Measurements from ENCODE around the gene KCND2. TPM values are rescaled to one million over a fixed set of nuclear protein-coding genes. Genes with fewer than 3 reads are reported as not detected.

KCND2 gene
- polyA plus RNA-seq, 3 donors: not detected

GRCh38 chr7:120716307-120716706 lies 443.3 kb downstream of the KCND2 start:
- Mint-ChIP-seq H3K27me3 (ENCODE audit: low read depth in 3 of 3) (peaks cover 3 to 13% (median 7%) of the 10 kb centered on the region in 3 donors), H3K4me1 (no peaks in the 10 kb centered on the region), H3K4me3 (no peak overlapping the region), H3K9me3 (no peaks in the 10 kb centered on the region), H3K36me3 (no peaks in the 10 kb centered on the region), H3K27ac (no peak overlapping the region)
- no peaks in the 10 kb centered on the region for H3K79me2 ChIP-seq (ENCODE audit: insufficient read depth, low read length)
- TF ChIP-seq, protein P1, sequence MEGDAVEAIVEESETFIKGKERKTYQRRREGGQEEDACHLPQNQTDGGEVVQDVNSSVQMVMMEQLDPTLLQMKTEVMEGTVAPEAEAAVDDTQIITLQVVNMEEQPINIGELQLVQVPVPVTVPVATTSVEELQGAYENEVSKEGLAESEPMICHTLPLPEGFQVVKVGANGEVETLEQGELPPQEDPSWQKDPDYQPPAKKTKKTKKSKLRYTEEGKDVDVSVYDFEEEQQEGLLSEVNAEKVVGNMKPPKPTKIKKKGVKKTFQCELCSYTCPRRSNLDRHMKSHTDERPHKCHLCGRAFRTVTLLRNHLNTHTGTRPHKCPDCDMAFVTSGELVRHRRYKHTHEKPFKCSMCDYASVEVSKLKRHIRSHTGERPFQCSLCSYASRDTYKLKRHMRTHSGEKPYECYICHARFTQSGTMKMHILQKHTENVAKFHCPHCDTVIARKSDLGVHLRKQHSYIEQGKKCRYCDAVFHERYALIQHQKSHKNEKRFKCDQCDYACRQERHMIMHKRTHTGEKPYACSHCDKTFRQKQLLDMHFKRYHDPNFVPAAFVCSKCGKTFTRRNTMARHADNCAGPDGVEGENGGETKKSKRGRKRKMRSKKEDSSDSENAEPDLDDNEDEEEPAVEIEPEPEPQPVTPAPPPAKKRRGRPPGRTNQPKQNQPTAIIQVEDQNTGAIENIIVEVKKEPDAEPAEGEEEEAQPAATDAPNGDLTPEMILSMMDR (IDR thresholded peaks at IDR 0.05): no peak
- WGBS (ENCODE audit: insufficient coverage): 44% methylated on average over 1 of the region's 2 CpGs
- peaks cover 0 to 6% of the 10 kb centered on the region in 2 donors for H3K27me3 ChIP-seq (ENCODE audit: control insufficient read depth in 2 of 2, insufficient read depth in 2 of 2, low read length in 2 of 2)
- intact Hi-C loops (cut with micrococcal nuclease): no loop called here
- DNase-seq: no peak
- no peaks in the 10 kb centered on the region for H3K4me1 ChIP-seq (ENCODE audit: control insufficient read depth in 1 of 2, insufficient read depth in 2 of 2, low read length in 2 of 2)
- H4K20me1 ChIP-seq (ENCODE audit: insufficient read depth, low read length): no peaks in the 10 kb centered on the region
- no peaks in the 10 kb centered on the region for H3K9me3 ChIP-seq (replicated peaks in 1 of 2; ENCODE audit: control insufficient read depth in 1 of 2, insufficient read depth in 1 of 2, low read length in 2 of 2)
- H3K36me3 ChIP-seq (replicated peaks in 1 of 2; ENCODE audit: control insufficient read depth in 1 of 2, insufficient read depth in 2 of 2, low read length in 2 of 2): no peaks in the 10 kb centered on the region
- no peak overlapping the region for H2AFZ ChIP-seq (ENCODE audit: insufficient read depth, low read depth, low read length, poor library complexity, severe bottlenecking)
- no peak overlapping the region for H3K27ac ChIP-seq (ENCODE audit: low read depth in 1 of 2, low read length in 2 of 2)
- H3K4me3 ChIP-seq (replicated peaks in 1 of 3; ENCODE audit: low read depth in 2 of 3, low read length in 3 of 3): no peak overlapping the region
- H3K4me2 ChIP-seq (replicated peaks; ENCODE audit: extremely low read depth, low read length, poor library complexity, severe bottlenecking): no peak overlapping the region
- no peak overlapping the region for H3K9ac ChIP-seq (ENCODE audit: insufficient read depth, low read length, poor library complexity, severe bottlenecking)

GRCh38 chr7:120717166-120717565 lies 444.2 kb downstream of the KCND2 start:
- H3K36me3 ChIP-seq (replicated peaks in 1 of 2; ENCODE audit: control insufficient read depth in 1 of 2, insufficient read depth in 2 of 2, low read length in 2 of 2): no peaks in the 10 kb centered on the region
- no peak overlapping the region for H2AFZ ChIP-seq (ENCODE audit: insufficient read depth, low read depth, low read length, poor library complexity, severe bottlenecking)
- H3K27me3 ChIP-seq (ENCODE audit: control insufficient read depth in 2 of 2, insufficient read depth in 2 of 2, low read length in 2 of 2): peaks cover 0 to 6% of the 10 kb centered on the region in 2 donors
- no peak overlapping the region for H3K9ac ChIP-seq (ENCODE audit: insufficient read depth, low read length, poor library complexity, severe bottlenecking)
- Mint-ChIP-seq H3K27ac (no peak overlapping the region), H3K36me3 (no peaks in the 10 kb centered on the region), H3K27me3 (ENCODE audit: low read depth in 3 of 3) (peaks cover 5 to 14% (median 7%) of the 10 kb centered on the region in 3 donors), H3K4me3 (no peak overlapping the region), H3K4me1 (no peaks in the 10 kb centered on the region), H3K9me3 (no peaks in the 10 kb centered on the region)
- no peak overlapping the region for H3K27ac ChIP-seq (ENCODE audit: low read depth in 1 of 2, low read length in 2 of 2)
- H4K20me1 ChIP-seq (ENCODE audit: insufficient read depth, low read length): no peaks in the 10 kb centered on the region
- no peak overlapping the region for H3K4me3 ChIP-seq (replicated peaks in 1 of 3; ENCODE audit: low read depth in 2 of 3, low read length in 3 of 3)
- H3K9me3 ChIP-seq (replicated peaks in 1 of 2; ENCODE audit: control insufficient read depth in 1 of 2, insufficient read depth in 1 of 2, low read length in 2 of 2): no peaks in the 10 kb centered on the region
- no peaks in the 10 kb centered on the region for H3K4me1 ChIP-seq (ENCODE audit: control insufficient read depth in 1 of 2, insufficient read depth in 2 of 2, low read length in 2 of 2)
- no peaks in the 10 kb centered on the region for H3K79me2 ChIP-seq (ENCODE audit: insufficient read depth, low read length)
- intact Hi-C loops (cut with micrococcal nuclease): no loop called here
- TF ChIP-seq, protein P1 (IDR thresholded peaks at IDR 0.05): no peak
- no peak overlapping the region for H3K4me2 ChIP-seq (replicated peaks; ENCODE audit: extremely low read depth, low read length, poor library complexity, severe bottlenecking)
- DNase-seq: no peak
- WGBS (ENCODE audit: insufficient coverage): 97% methylated on average over 3 of the region's 4 CpGs

Data from CD14-positive monocyte (primary cell).